ENCODE data around the gene PALLD. TPM values are rescaled to one million over a fixed set of nuclear protein-coding genes. Genes with fewer than 3 reads are reported as not detected.

The PALLD gene
- total RNA-seq, 1 experiment from 2014 or later, result 166 TPM

- H3K27me3 ChIP-seq (ENCODE audit: insufficient read depth, low read length), result no peaks in the 10 kb centered on the region
- H3K9me3 ChIP-seq (ENCODE audit: control insufficient read depth in 1 of 2, insufficient read depth in 1 of 2, low read depth in 1 of 2, low read length in 2 of 2), result no peaks in the 10 kb centered on the region
- H3K4me1 ChIP-seq (ENCODE audit: control insufficient read depth in 1 of 2, insufficient read depth in 2 of 2, low read length in 2 of 2), result peaks cover 2 to 42% of the 10 kb centered on the region in 2 experiments; a peak in 2 of 4 replicates
- ATAC-seq (peak; percentile 86), DNase-seq (ENCODE audit: low read depth, low spot score) (peak; percentile 21)
- intact Hi-C loops (cut with micrococcal nuclease), result no loop called here
- H3K9ac ChIP-seq (ENCODE audit: low read length), result no peak overlapping the region
- POLR2A ChIA-PET, result no interaction called here
- H3K27ac ChIP-seq (ENCODE audit: low read depth, low read length), result peak overlapping the region; percentile 31; the same call in 1 of the 2 replicates
- TF ChIP-seq SIN3A (IDR thresholded peaks at IDR 0.05; ENCODE audit: low read depth), result no peak
- no peak for TF ChIP-seq TCF7L2 (IDR thresholded peaks at IDR 0.05; ENCODE audit: borderline replicate concordance, extremely low read depth, insufficient read depth, insufficient read length)
- no peak for TF ChIP-seq CEBPB (IDR thresholded peaks at IDR 0.05; ENCODE audit: low read depth)
- TF ChIP-seq REST (IDR thresholded peaks at IDR 0.05; ENCODE audit: low read depth), result no peak
- TF ChIP-seq EZH2phosphoT487 (IDR thresholded peaks at IDR 0.05; ENCODE audit: borderline replicate concordance), result no peak
- no TSS peak for BruUV-seq (replicated peaks)
- RAD21 ChIA-PET (ENCODE audit: low non-redundant PET in 1 of 2, low total read pairs in 2 of 2, uncharacterized antibody in 2 of 2, unreplicated experiment in 2 of 2), result no interaction called here
- no peaks in the 10 kb centered on the region for H4K20me1 ChIP-seq (ENCODE audit: insufficient read depth)
- no peak overlapping the region for H3K4me3 ChIP-seq (replicated peaks in 1 of 2; ENCODE audit: low read depth in 1 of 2, low read length in 2 of 2)
- H2AFZ ChIP-seq (ENCODE audit: low read depth, low read length, poor library complexity, severe bottlenecking), result no peak overlapping the region
- peaks cover 15 to 25% of the 10 kb centered on the region in 2 experiments for H3K36me3 ChIP-seq (ENCODE audit: control insufficient read depth in 1 of 2, insufficient read depth in 2 of 2, low read length in 2 of 2)
- H3K79me2 ChIP-seq (ENCODE audit: insufficient read depth, low read length), result peaks cover 35% of the 10 kb centered on the region
- peak overlapping the region; percentile 44 for H3K4me2 ChIP-seq (ENCODE audit: low read length)
- CTCF ChIA-PET, result no interaction called here
- H3K9me2 ChIP-seq (ENCODE audit: insufficient read depth), result no peaks in the 10 kb centered on the region
These were observed 389.5 kb downstream of the PALLD start for GRCh38 chr4:168886351-168886750.

GRCh38 chr4:168887809-168888208, 391.0 kb downstream of the PALLD start:
- ChIA-PET POLR2A (no interaction called here), RAD21 (ENCODE audit: low non-redundant PET in 1 of 2, low total read pairs in 2 of 2, uncharacterized antibody in 2 of 2, unreplicated experiment in 2 of 2) (no interaction called here), CTCF (interaction anchor here (1.0 kb wide), 1 partner anchor 34 kb away, joined by 4 read pairs; no protein-coding TSS in a partner anchor)
- Histone ChIP-seq H4K20me1 (ENCODE audit: insufficient read depth) (no peaks in the 10 kb centered on the region), H3K9ac (ENCODE audit: low read length) (no peak overlapping the region), H3K27me3 (ENCODE audit: insufficient read depth, low read length) (no peaks in the 10 kb centered on the region), H3K79me2 (ENCODE audit: insufficient read depth, low read length) (peaks cover 28% of the 10 kb centered on the region), H3K36me3 (ENCODE audit: control insufficient read depth in 1 of 2, insufficient read depth in 2 of 2, low read length in 2 of 2) (peaks cover 18 to 29% of the 10 kb centered on the region in 2 experiments), H3K4me3 (replicated peaks in 1 of 2; ENCODE audit: low read depth in 1 of 2, low read length in 2 of 2) (no peak overlapping the region), H3K9me2 (ENCODE audit: insufficient read depth) (no peaks in the 10 kb centered on the region), H3K27ac (ENCODE audit: low read depth, low read length) (no peak overlapping the region; the same call in 1 of the 2 replicates), H3K4me2 (ENCODE audit: low read length) (no peak overlapping the region), H2AFZ (ENCODE audit: low read depth, low read length, poor library complexity, severe bottlenecking) (no peak overlapping the region), H3K9me3 (ENCODE audit: control insufficient read depth in 1 of 2, insufficient read depth in 1 of 2, low read depth in 1 of 2, low read length in 2 of 2) (no peaks in the 10 kb centered on the region), H3K4me1 (ENCODE audit: control insufficient read depth in 1 of 2, insufficient read depth in 2 of 2, low read length in 2 of 2) (peaks cover 2 to 27% of the 10 kb centered on the region in 2 experiments; a peak in 2 of 4 replicates)
- intact Hi-C loops (cut with micrococcal nuclease), result no loop called here
- ATAC-seq, result no peak
- DNase-seq (ENCODE audit: low read depth, low spot score), result no peak
- BruUV-seq (replicated peaks), result no TSS peak
- TF ChIP-seq ZBTB33 (IDR thresholded peaks at IDR 0.05; ENCODE audit: extremely low read depth, insufficient replicate concordance, low read length) (no peak), EGR1 (IDR thresholded peaks at IDR 0.05; ENCODE audit: low read depth) (no peak), SIN3A (IDR thresholded peaks at IDR 0.05; ENCODE audit: low read depth) (no peak), ZNF274 (IDR thresholded peaks at IDR 0.05; ENCODE audit: low read depth, low read length) (no peak), CBX3 (IDR thresholded peaks at IDR 0.05; ENCODE audit: low read depth) (no peak), EZH2 (IDR thresholded peaks at IDR 0.05) (no peak), POLR2A (IDR thresholded peaks at IDR 0.05; ENCODE audit: borderline replicate concordance, extremely low read depth, insufficient read depth, insufficient read length) (no peak), POLR2AphosphoS5 (IDR thresholded peaks at IDR 0.05; ENCODE audit: low read depth, low read length) (no peak), TCF7L2 (IDR thresholded peaks at IDR 0.05; ENCODE audit: borderline replicate concordance, extremely low read depth, insufficient read depth, insufficient read length) (no peak), SP1 (IDR thresholded peaks at IDR 0.05; ENCODE audit: low read depth) (no peak), EZH2phosphoT487 (IDR thresholded peaks at IDR 0.05; ENCODE audit: borderline replicate concordance) (no peak)
